ENCODE results near the gene RNF13. TPM values are rescaled to one million over a fixed set of nuclear protein-coding genes. Genes with fewer than 3 reads are reported as not detected.

The RNF13 gene
- total and polyA plus RNA-seq, 12 donors: 28.6 to 136 (median 77.4) TPM

GRCh38 chr3:149813367-149814281 is 609 bp downstream of the RNF13 start:
- intact Hi-C loops (cut with DNase I): no loop called here
- H3K9me3 ChIP-seq (replicated peaks in 1 of 3): no peaks in the 10 kb centered on the region
- peak overlapping the region; percentile 95 to 100 (median 99) for H3K27ac ChIP-seq
- H3K4me3 ChIP-seq: peak overlapping the region; percentile 44 to 78 (median 76)
- H3K4me1 ChIP-seq (replicated peaks in 1 of 2): peaks cover 16 to 45% of the 10 kb centered on the region in 2 donors
- no peaks in the 10 kb centered on the region for H3K27me3 ChIP-seq
- TF ChIP-seq POLR2A (IDR thresholded peaks at IDR 0.05): no peak
- TF ChIP-seq CTCF (IDR thresholded peaks at IDR 0.05): no peak
- peak in 6 of 7 donors; percentile 23 to 58 (median 40) for DNase-seq
- WGBS, 4 donors: 0 to 1% (median 0%) methylated on average over 14 to 29 of the region's 29 CpGs
- H3K36me3 ChIP-seq (replicated peaks in 1 of 2): no peaks in the 10 kb centered on the region

GRCh38 chr3:149815321-149815720 is 2.3 kb downstream of the RNF13 start:
- Histone ChIP-seq H3K36me3 (replicated peaks in 1 of 2) (no peaks in the 10 kb centered on the region), H3K4me1 (replicated peaks in 1 of 2) (peaks cover 16 to 54% of the 10 kb centered on the region in 2 donors), H3K27me3 (no peaks in the 10 kb centered on the region), H3K9me3 (replicated peaks in 1 of 3) (no peaks in the 10 kb centered on the region), H3K4me3 (peak overlapping the region in 1 of 4 donors; percentile 74), H3K27ac (peak overlapping the region in 2 of 5 donors; percentile 17 to 100)
- no peak for DNase-seq
- 79 to 84% (median 82%) methylated on average over 1 of the region's 1 CpG for WGBS, 4 donors
- intact Hi-C loops (cut with DNase I): no loop called here
- no peak for TF ChIP-seq CTCF (IDR thresholded peaks at IDR 0.05)

DNA sequence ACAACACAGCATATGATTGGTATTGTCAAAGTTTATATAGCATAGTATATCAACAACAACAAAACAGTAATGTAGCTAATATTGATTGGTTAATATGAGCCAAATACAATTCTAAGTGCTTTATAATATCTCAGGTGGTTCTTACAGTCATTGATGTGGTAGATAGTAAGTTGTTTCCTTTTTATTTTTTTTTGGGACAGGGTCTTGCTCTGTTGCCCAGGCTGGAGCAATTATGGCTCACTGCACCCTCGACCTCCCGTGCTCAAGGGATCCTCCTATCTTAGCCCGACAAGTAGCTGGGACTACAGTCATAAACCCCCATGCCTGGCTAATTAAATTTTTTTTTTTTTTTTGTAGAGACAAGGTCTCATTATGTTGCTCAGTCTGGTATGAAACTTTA is 2.7 kb downstream of the RNF13 start:
- Histone ChIP-seq H3K4me3 (peak overlapping the region in 1 of 4 donors; percentile 74), H3K4me1 (replicated peaks in 1 of 2) (peaks cover 16 to 58% of the 10 kb centered on the region in 2 donors), H3K9me3 (replicated peaks in 1 of 3) (no peaks in the 10 kb centered on the region), H3K36me3 (replicated peaks in 1 of 2) (no peaks in the 10 kb centered on the region), H3K27ac (peak overlapping the region in 2 of 5 donors; percentile 28 to 46), H3K27me3 (no peaks in the 10 kb centered on the region)
- intact Hi-C loops (cut with DNase I): no loop called here
- WGBS, 4 donors: 73 to 92% (median 84%) methylated on average over 3 of the region's 3 CpGs
- no peak for DNase-seq
- no peak for TF ChIP-seq POLR2A (IDR thresholded peaks at IDR 0.05)
- TF ChIP-seq CTCF (IDR thresholded peaks at IDR 0.05): no peak

- Histone ChIP-seq H3K27ac (peak overlapping the region in 3 of 5 donors; percentile 18 to 46 (median 27)), H3K36me3 (replicated peaks in 1 of 2) (no peaks in the 10 kb centered on the region), H3K9me3 (replicated peaks in 1 of 3) (no peaks in the 10 kb centered on the region), H3K27me3 (no peaks in the 10 kb centered on the region), H3K4me1 (replicated peaks in 1 of 2) (peaks cover 16 to 59% of the 10 kb centered on the region in 2 donors), H3K4me3 (peak overlapping the region in 1 of 4 donors; percentile 74)
- DNase-seq: no peak
- intact Hi-C loops (cut with DNase I): no loop called here
- WGBS, 4 donors: 31 to 44% (median 38%) methylated on average over 3 of the region's 3 CpGs
- TF ChIP-seq POLR2A (IDR thresholded peaks at IDR 0.05) (no peak), CTCF (IDR thresholded peaks at IDR 0.05) (no peak)
Observed at GRCh38 chr3:149816311-149816710, 3.3 kb downstream of the RNF13 start.
